Left ventricle myocardium inferior (tissue), 1 donor: ENCODE results near the gene CRYGS. TPM values are rescaled to one million over a fixed set of nuclear protein-coding genes. Genes with fewer than 3 reads are reported as not detected.
A peak's percentile ranks its signal among the peaks of the same experiment; 100 is the strongest.

Source experiments
- DNase-seq: peaks from one replicate; pipeline ENCODE4 v3.0.0-alpha.2; 2020
- H3K27ac ChIP-seq: fragments of 200-600 bp; replicated peaks from 2 replicates; pipeline ENCODE4 v1.8.0; 2021
- H3K27me3 ChIP-seq: fragments of 200-600 bp; 2 replicates; pipeline ENCODE4 v1.8.0; 2021; ENCODE audit warnings: low read depth
- H3K36me3 ChIP-seq: fragments of 200-600 bp; 2 replicates; pipeline ENCODE4 v1.8.0; 2021
- H3K4me1 ChIP-seq: fragments of 200-600 bp; 2 replicates; pipeline ENCODE4 v1.8.0; 2021
- H3K4me3 ChIP-seq: fragments of 200-600 bp; 2 replicates; pipeline ENCODE4 v1.8.0; 2021; ENCODE audit warnings: mild to moderate bottlenecking, moderate library complexity
- H3K9me3 ChIP-seq: fragments of 200-600 bp; replicated peaks from 2 replicates; pipeline ENCODE4 v1.8.0; 2021
- intact Hi-C: fragments of 100-400 bp; cut with micrococcal nuclease; formaldehyde crosslinking; loops from one replicate; pipeline ENCODE4 v1.11.0; 2022
- total RNA-seq: library from RNA; stranded (reverse); fragmentation: NEBNext Ultra II Directional; extraction: Animal tissue kit (Norgen Biotek cat#: 25700); gene quantifications from one replicate; pipeline ENCODE4 v1.2.1, GENCODE V29; 2021
- TF ChIP-seq, protein P1 (sequence below): fragments of 200-600 bp; IDR thresholded peaks from 2 replicates; pipeline ENCODE4 v1.8.0; 2021; ENCODE audit warnings: antibody characterized with exemption, mild to moderate bottlenecking, borderline replicate concordance
- donor health status: DM: no; HTN: yes; CAD: no; lungs with severe emphysema.

Gene CRYGS
- total RNA-seq, 1 donor from 2014 or later: 1.6 TPM

DNA sequence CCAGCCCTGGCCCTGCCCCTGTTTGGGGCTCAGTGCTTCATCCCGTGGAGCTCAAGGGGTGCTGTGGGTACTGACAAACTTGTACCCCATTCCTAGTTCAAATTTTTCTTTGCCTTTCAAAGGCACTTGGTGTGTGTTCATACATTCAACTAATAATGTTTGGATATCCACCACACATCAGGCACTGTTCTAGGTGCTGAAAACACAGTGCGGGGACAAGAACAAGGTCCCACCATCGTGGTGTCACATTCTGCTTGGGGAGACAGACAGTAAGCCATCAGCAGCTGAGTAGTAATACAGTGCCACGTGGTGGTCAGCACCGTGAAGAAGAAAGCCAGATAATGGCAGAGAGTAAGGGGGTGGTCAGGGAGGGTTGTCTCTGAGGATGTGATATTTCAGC is 32.5 kb downstream of the CRYGS start:
- no peak for DNase-seq
- Histone ChIP-seq H3K27ac (no peak overlapping the region), H3K4me1 (no peaks in the 10 kb centered on the region), H3K4me3 (no peak overlapping the region), H3K27me3 (peaks cover 56% of the 10 kb centered on the region), H3K36me3 (no peaks in the 10 kb centered on the region), H3K9me3 (no peaks in the 10 kb centered on the region)
- intact Hi-C loops: no loop called here
- TF ChIP-seq, protein P1, sequence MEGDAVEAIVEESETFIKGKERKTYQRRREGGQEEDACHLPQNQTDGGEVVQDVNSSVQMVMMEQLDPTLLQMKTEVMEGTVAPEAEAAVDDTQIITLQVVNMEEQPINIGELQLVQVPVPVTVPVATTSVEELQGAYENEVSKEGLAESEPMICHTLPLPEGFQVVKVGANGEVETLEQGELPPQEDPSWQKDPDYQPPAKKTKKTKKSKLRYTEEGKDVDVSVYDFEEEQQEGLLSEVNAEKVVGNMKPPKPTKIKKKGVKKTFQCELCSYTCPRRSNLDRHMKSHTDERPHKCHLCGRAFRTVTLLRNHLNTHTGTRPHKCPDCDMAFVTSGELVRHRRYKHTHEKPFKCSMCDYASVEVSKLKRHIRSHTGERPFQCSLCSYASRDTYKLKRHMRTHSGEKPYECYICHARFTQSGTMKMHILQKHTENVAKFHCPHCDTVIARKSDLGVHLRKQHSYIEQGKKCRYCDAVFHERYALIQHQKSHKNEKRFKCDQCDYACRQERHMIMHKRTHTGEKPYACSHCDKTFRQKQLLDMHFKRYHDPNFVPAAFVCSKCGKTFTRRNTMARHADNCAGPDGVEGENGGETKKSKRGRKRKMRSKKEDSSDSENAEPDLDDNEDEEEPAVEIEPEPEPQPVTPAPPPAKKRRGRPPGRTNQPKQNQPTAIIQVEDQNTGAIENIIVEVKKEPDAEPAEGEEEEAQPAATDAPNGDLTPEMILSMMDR: no peak

DNA sequence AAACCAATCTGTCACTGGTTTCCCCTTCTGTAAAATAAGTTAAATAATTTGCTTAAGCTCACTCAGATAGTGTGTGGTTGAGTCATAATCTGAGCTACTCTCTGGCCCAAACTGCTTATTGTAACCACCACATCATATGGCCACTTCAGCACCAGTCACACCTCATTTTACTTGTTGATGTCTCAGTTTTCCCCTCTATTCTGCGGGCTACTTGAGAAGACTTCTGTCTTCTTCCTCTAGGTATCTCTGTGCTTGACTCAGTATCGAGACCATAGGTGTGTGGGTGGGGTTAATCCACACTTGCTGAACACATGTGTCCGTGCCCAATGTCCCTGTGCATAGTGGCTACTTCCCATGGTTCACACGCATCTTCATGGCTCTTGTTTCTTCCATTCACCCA is 32.9 kb downstream of the CRYGS start:
- no peak for DNase-seq
- H3K4me3 ChIP-seq: no peak overlapping the region
- TF ChIP-seq, protein P1: no peak
- H3K9me3 ChIP-seq: no peaks in the 10 kb centered on the region
- no peaks in the 10 kb centered on the region for H3K36me3 ChIP-seq
- peaks cover 51% of the 10 kb centered on the region for H3K27me3 ChIP-seq
- no peak overlapping the region for H3K27ac ChIP-seq
- intact Hi-C loops: no loop called here
- no peaks in the 10 kb centered on the region for H3K4me1 ChIP-seq

DNA sequence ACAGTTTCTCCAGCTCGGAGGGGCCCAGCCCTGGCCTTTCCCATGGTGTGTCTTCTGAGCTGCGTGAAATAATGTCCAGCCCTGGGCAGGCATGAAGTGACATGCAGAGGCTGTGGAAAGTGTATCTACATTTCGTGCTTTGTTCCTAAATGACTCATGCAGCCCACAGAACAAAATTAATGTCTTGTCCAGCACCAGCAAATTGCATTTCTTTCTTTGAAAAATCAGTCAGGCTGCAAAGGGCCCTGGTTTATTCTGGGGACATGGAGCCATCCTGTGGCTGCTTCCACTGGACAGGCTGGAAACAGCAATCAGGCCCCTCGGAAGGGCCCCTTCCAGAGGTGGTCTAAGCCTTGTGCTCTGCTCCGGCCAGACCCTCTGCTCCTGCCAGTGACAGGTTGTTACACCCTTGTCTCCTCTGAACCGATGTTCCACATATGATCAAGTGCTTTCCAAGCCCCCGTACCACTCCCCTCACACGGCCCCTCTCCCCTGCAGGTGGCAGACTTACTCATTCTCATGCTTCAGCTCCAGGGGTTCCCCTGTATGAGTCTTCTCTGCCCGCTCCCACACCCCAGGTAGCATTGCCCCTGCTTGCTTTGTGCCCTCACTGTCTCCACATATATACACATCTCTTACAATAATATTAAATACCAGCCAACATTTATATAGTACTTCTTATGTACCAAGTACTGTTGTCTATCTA is 33.7 kb downstream of the CRYGS start:
- no peak for DNase-seq
- Histone ChIP-seq H3K4me1 (no peaks in the 10 kb centered on the region), H3K27me3 (peaks cover 46% of the 10 kb centered on the region), H3K27ac (no peak overlapping the region), H3K9me3 (no peaks in the 10 kb centered on the region), H3K36me3 (no peaks in the 10 kb centered on the region), H3K4me3 (no peak overlapping the region)
- TF ChIP-seq, protein P1: peak; percentile 45
- intact Hi-C loops: no loop called here

DNA sequence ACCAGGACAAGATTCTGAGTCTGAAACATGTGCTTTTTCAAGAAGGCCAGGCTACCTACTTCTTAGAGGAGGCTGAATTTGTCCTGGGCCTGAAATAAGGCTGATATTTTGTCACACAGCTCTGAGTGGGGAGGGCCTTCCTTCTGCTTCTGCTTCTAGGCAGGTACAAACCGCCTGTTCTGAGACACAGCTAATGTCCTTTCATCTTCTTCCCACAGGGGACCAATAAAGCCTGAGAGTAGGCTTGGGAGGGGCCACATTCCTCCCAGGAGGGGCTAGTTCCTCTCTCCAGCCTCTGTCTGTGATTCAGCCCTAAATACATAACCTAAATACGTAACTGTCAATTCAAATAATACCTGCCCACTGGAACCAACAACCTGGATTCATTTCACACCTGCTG is 34.8 kb downstream of the CRYGS start:
- intact Hi-C loops: no loop called here

DNA sequence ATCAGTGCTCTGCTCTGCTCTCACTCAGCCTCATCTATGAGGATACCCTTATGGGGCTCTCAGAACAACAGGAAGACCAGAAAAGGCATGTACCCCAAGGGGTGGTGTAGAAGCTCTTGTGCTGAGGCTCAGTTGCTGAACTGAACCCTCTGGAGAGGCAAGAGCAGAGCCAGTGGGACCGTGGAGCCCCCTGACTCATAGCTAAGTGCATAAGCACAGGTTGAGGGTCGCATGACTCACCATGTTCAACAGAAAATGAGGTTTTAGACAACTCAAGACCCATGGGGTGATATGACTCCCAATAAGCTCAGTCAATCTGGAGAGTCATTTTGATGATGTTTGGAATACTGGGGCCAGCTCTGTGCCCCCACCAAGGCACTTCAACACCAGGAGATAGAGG is 37.3 kb downstream of the CRYGS start:
- peaks cover 19% of the 10 kb centered on the region for H3K4me1 ChIP-seq
- TF ChIP-seq, protein P1: no peak
- no peak for DNase-seq
- H3K36me3 ChIP-seq: no peaks in the 10 kb centered on the region
- intact Hi-C loops: no loop called here
- H3K4me3 ChIP-seq: no peak overlapping the region
- H3K9me3 ChIP-seq: no peaks in the 10 kb centered on the region
- no peak overlapping the region for H3K27ac ChIP-seq
- H3K27me3 ChIP-seq: peaks cover 11% of the 10 kb centered on the region

More for the DNA sequence above, 34.8 kb downstream of the CRYGS start:
- H3K36me3 ChIP-seq: no peaks in the 10 kb centered on the region
- no peak overlapping the region for H3K4me3 ChIP-seq
- DNase-seq: no peak
- H3K4me1 ChIP-seq: no peaks in the 10 kb centered on the region
- no peak overlapping the region for H3K27ac ChIP-seq
- peaks cover 35% of the 10 kb centered on the region for H3K27me3 ChIP-seq
- TF ChIP-seq, protein P1: no peak
- no peaks in the 10 kb centered on the region for H3K9me3 ChIP-seq
